ENCODE measurements around the gene AKR1C3.
"Not testable (repeated sequence)": the region's sequence is repeated elsewhere in the genome, so short reads cannot be mapped to it uniquely, and the experiment has no call there.

AKR1C3 gene

GRCh38 chr10:5123886-5124285, 29.7 kb downstream of the AKR1C3 start:
- H3K4me3 ChIP-seq (ENCODE audit: low read length): no peak overlapping the region
- no peak for DNase-seq (ENCODE audit: low read depth, low spot score)

GRCh38 chr10:5125315-5126044, 31.3 kb downstream of the AKR1C3 start:
- H3K4me3 ChIP-seq (ENCODE audit: low read length): no peak overlapping the region
- no peak for DNase-seq (ENCODE audit: low read depth, low spot score)

- no peak for DNase-seq (ENCODE audit: low read depth, low spot score)
- no peak overlapping the region for H3K4me3 ChIP-seq (ENCODE audit: low read length)
These were observed 41.4 kb downstream of the AKR1C3 start for GRCh38 chr10:5135581-5135980.

- no peak for DNase-seq (ENCODE audit: low read depth, low spot score)
- no peak overlapping the region for H3K4me3 ChIP-seq (ENCODE audit: low read length)
These were observed 42.4 kb downstream of the AKR1C3 start for GRCh38 chr10:5136468-5137087.

- not testable (repeated sequence) for DNase-seq (ENCODE audit: low read depth, low spot score)
These were observed 43.5 kb downstream of the AKR1C3 start for GRCh38 chr10:5137699-5138098.

GRCh38 chr10:5142199-5142598, 48.0 kb downstream of the AKR1C3 start:
- DNase-seq (ENCODE audit: low read depth, low spot score): no peak
- no peak overlapping the region for H3K4me3 ChIP-seq (ENCODE audit: low read length)

More at GRCh38 chr10:5137699-5138098, 43.5 kb downstream of the AKR1C3 start:
- H3K4me3 ChIP-seq (ENCODE audit: low read length): not testable (repeated sequence)

- H3K4me3 ChIP-seq (ENCODE audit: low read length): no peak overlapping the region
- DNase-seq (ENCODE audit: low read depth, low spot score): no peak
These were observed 48.9 kb downstream of the AKR1C3 start for GRCh38 chr10:5143137-5143536.

- no peak overlapping the region for H3K4me3 ChIP-seq (ENCODE audit: low read length)
- no peak for DNase-seq (ENCODE audit: low read depth, low spot score)
These were observed 52.7 kb downstream of the AKR1C3 start for GRCh38 chr10:5146920-5147254.

- H3K4me3 ChIP-seq (ENCODE audit: low read length): no peak overlapping the region
- DNase-seq (ENCODE audit: low read depth, low spot score): no peak
These were observed 53.2 kb downstream of the AKR1C3 start for GRCh38 chr10:5147255-5147980.

GRCh38 chr10:5147981-5148677, 53.9 kb downstream of the AKR1C3 start:
- H3K4me3 ChIP-seq (ENCODE audit: low read length): no peak overlapping the region
- DNase-seq (ENCODE audit: low read depth, low spot score): no peak

GRCh38 chr10:5148678-5149032, 54.4 kb downstream of the AKR1C3 start:
- no peak for DNase-seq (ENCODE audit: low read depth, low spot score)
- H3K4me3 ChIP-seq (ENCODE audit: low read length): no peak overlapping the region

- H3K4me3 ChIP-seq (ENCODE audit: low read length): no peak overlapping the region
- no peak for DNase-seq (ENCODE audit: low read depth, low spot score)
These were observed 56.9 kb downstream of the AKR1C3 start for GRCh38 chr10:5151076-5151475.

GRCh38 chr10:5155951-5156350, 61.7 kb downstream of the AKR1C3 start:
- DNase-seq (ENCODE audit: low read depth, low spot score): no peak
- H3K4me3 ChIP-seq (ENCODE audit: low read length): no peak overlapping the region

Data from Jurkat, Clone E6-1 (cell line).